Heart left ventricle (tissue), 16 donors: ENCODE measurements around the gene TRIP13. TPM values are rescaled to one million over a fixed set of nuclear protein-coding genes. Genes with fewer than 3 reads are reported as not detected.
"Not testable (repeated sequence)": the region's sequence is repeated elsewhere in the genome, so short reads cannot be mapped to it uniquely, and the experiment has no call there.

Experiments used
- ATAC-seq, 4 donors: fragments of 200-7000 bp; cut with Tn5 transposase; one replicate each; pipeline ENCODE4 v1.9.1; 2020 to 2022; ENCODE audit warnings: moderate library complexity in 4 of 4, mild to moderate bottlenecking in 3 of 4, moderate number of reproducible peaks in 1 of 4
- DNase-seq, 5 donors: peaks; one replicate each; pipeline ENCODE4 v3.0.0-alpha.2; 2020
- H3K27ac ChIP-seq, 12 donors: fragments of 200-600 bp; sonication (generic) in 4 of 12; one replicate each; pipeline versions ENCODE4 v1.5.0 to v1.8.0; 2016 to 2022; ENCODE audit warnings: mild to moderate bottlenecking in 2 of 12
- H3K27me3 ChIP-seq, 9 donors: fragments of 200-600 bp; sonication (generic) in 2 of 9; one replicate each; pipeline versions ENCODE4 v1.5.1 to v1.8.0; 2016 to 2022; ENCODE audit warnings: mild to moderate bottlenecking in 3 of 9
- H3K36me3 ChIP-seq, 9 donors: fragments of 200-600 bp; sonication (generic) in 2 of 9; one replicate each; pipeline versions ENCODE4 v1.5.0 to v1.8.0; 2018 to 2022; ENCODE audit warnings: mild to moderate bottlenecking in 2 of 9
- H3K4me1 ChIP-seq, 12 donors: fragments of 200-600 bp; sonication (generic) in 4 of 12; one replicate each; pipeline versions ENCODE4 v1.5.0 to v1.8.0; 2016 to 2022; ENCODE audit warnings: mild to moderate bottlenecking in 3 of 12
- H3K4me3 ChIP-seq, 12 donors: fragments of 200-600 bp; sonication (generic) in 4 of 12; one replicate each; pipeline versions ENCODE4 v1.5.0 to v1.8.0; 2017 to 2022; ENCODE audit warnings: mild to moderate bottlenecking in 9 of 12, moderate library complexity in 4 of 12
- H3K9me3 ChIP-seq, 12 donors: fragments of 200-600 bp; sonication (generic) in 4 of 12; one replicate each; pipeline versions ENCODE4 v1.5.0 to v1.8.0; 2016 to 2022; ENCODE audit warnings: mild to moderate bottlenecking in 1 of 12
- CTCF ChIP-seq, 12 donors: fragments of 200-600 bp; sonication (generic) in 4 of 12; IDR thresholded peaks; one replicate each; pipeline versions ENCODE4 v1.5.0 to v1.8.0; 2018 to 2022; ENCODE audit warnings: antibody characterized with exemption in 12 of 12, mild to moderate bottlenecking in 5 of 12
- POLR2A ChIP-seq, 2 donors: fragments of 450-650 bp; IDR thresholded peaks; one replicate each; pipeline ENCODE4 v1.6.1; 2017; ENCODE audit warnings: antibody characterized with exemption in 2 of 2, mild to moderate bottlenecking in 2 of 2, moderate library complexity in 2 of 2
- WGBS, 4 donors: extraction: QIAGEN DNeasy Blood & Tissue Kit in 2 of 4; methylation state at CpG; one replicate each; pipeline versions ENCODE4 v1.1.5 to v1.1.7; 2013 to 2018; 5-methylcytosine and 5-hydroxymethylcytosine counted together
- intact Hi-C, 10 donors: fragments of 100-400 bp; cut with DNase I; formaldehyde crosslinking; loops; one replicate each; pipeline versions ENCODE4 v1.11.1 to v1.14.2; 2022
- polyA plus RNA-seq, 2 donors: library from polyadenylated mRNA; stranded (reverse); fragments of 200-250 nt; gene quantifications; one replicate each; pipeline ENCODE4 v1.2.3, GENCODE V29; 2013
- total RNA-seq, 9 donors: library from RNA; depleted of rRNA in 2 of 9; stranded (reverse); fragments of >200 nt in 2 of 9; fragmentation: NEBNext Ultra II Directional in 3 of 9; extraction: Animal tissue kit (Norgen Biotek cat#: 25700) in 3 of 9; gene quantifications; one replicate each; pipeline versions ENCODE4 v1.1.0 to v1.2.4, GENCODE V29; 2016 to 2023
- donor health status: ischemic (EF 13 %, LVEDD 7.1; RV severe dilation, severe dysfunction).
- donor health status: healthy with polysubstance abuse.
- donor health status: DM: no; HTN: yes; CAD: no.
- donor health status: DM: no; HTN: no; CAD: no.
- donor health status: ischemic (EF 25% LVEDD 6.9; RV normal size, moderate dysfunction).
- donor health status: ischemic (EF 25% LVEDD 5.7; RV mildly dilated, moderate dysfunction).
- donor health status: healthy.
- donor health status: DM: yes; HTN: yes; CAD: no.
- donor health status: ischemic (EF 35%, LVEDD 5.7; RV mildly dilated, moderate dysfunction).
- donor health status: nonischemic (EF 11% LVEDD 7.7; RV severe dilation, severe dysfunction).
- donor health status: DM: yes; HTN: yes; CAD: no.
- donor health status: PGD.
- donor health status: ischemic (EF 29% LVEDD 5.4; RV normal size, mild dysfunction).
- donor health status: nonischemic (EF 23%, LVEDD 6.1; RV moderate dilation, normal function).

TRIP13 gene
- total and polyA plus RNA-seq, 11 donors: 0.19 to 4.2 (median 0.49) TPM

- no peak for ATAC-seq
- H3K36me3 ChIP-seq: peaks cover 0 to 8% (median 0%) of the 10 kb centered on the region in 9 donors
- no peak overlapping the region for H3K4me3 ChIP-seq
- TF ChIP-seq CTCF (IDR thresholded peaks at IDR 0.05) (peak in 1 of 12 donors; percentile 3), POLR2A (IDR thresholded peaks at IDR 0.05) (no peak)
- whole genome bisulfite sequencing, 4 donors: 95 to 97% (median 97%) methylated on average over 44 of the region's 44 CpGs
- no peaks in the 10 kb centered on the region for H3K27me3 ChIP-seq
- H3K4me1 ChIP-seq: no peaks in the 10 kb centered on the region
- no peaks in the 10 kb centered on the region for H3K9me3 ChIP-seq
- DNase-seq: no peak
- intact Hi-C loops: no loop called here
- H3K27ac ChIP-seq: no peak overlapping the region
These were observed 19.8 kb downstream of the TRIP13 start for GRCh38 chr5:912280-913091.

- no peaks in the 10 kb centered on the region for H3K36me3 ChIP-seq
- no peaks in the 10 kb centered on the region for H3K4me1 ChIP-seq
- H3K4me3 ChIP-seq: no peak overlapping the region
- 94 to 95% (median 94%) methylated on average over 14 of the region's 14 CpGs for WGBS, 4 donors
- no peak for ATAC-seq
- H3K27me3 ChIP-seq: no peaks in the 10 kb centered on the region
- no peak overlapping the region for H3K27ac ChIP-seq
- DNase-seq: no peak
- intact Hi-C loops: no loop called here
- H3K9me3 ChIP-seq: peaks cover 0 to 5% (median 0%) of the 10 kb centered on the region in 12 donors
- no peak for TF ChIP-seq CTCF (IDR thresholded peaks at IDR 0.05)
- no peak for TF ChIP-seq POLR2A (IDR thresholded peaks at IDR 0.05)
These were observed 21.5 kb downstream of the TRIP13 start for GRCh38 chr5:914174-914573.

- 88 to 93% (median 90%) methylated on average over 7 of the region's 7 CpGs for WGBS, 4 donors
These were observed 21.9 kb downstream of the TRIP13 start for GRCh38 chr5:914612-915011.

GRCh38 chr5:915346-915745 lies 22.7 kb downstream of the TRIP13 start:
- H3K27me3 ChIP-seq, H3K9me3 ChIP-seq, H3K36me3 ChIP-seq, ATAC-seq, H3K4me3 ChIP-seq, H3K27ac ChIP-seq, intact Hi-C loops, DNase-seq, H3K4me1 ChIP-seq: not testable (repeated sequence)
- 94 to 99% (median 96%) methylated on average over 8 to 12 of the region's 12 CpGs for WGBS, 4 donors

More at GRCh38 chr5:914612-915011, 21.9 kb downstream of the TRIP13 start:
- DNase-seq (no peak), ATAC-seq (no peak)
- intact Hi-C loops: no loop called here
- TF ChIP-seq CTCF (IDR thresholded peaks at IDR 0.05): no peak
- TF ChIP-seq POLR2A (IDR thresholded peaks at IDR 0.05): no peak
- no peaks in the 10 kb centered on the region for H3K27me3 ChIP-seq
- peaks cover 0 to 5% (median 0%) of the 10 kb centered on the region in 12 donors for H3K9me3 ChIP-seq
- no peak overlapping the region for H3K4me3 ChIP-seq
- no peaks in the 10 kb centered on the region for H3K36me3 ChIP-seq
- H3K27ac ChIP-seq: no peak overlapping the region
- no peaks in the 10 kb centered on the region for H3K4me1 ChIP-seq
